Activated effector memory CD4-positive, alpha-beta T cell treated with Interleukin-2 at 50 U/mL for 16 hours (primary cell): Measurements from ENCODE around the gene ANKS4B.
"Not testable (repeated sequence)": the region's sequence is repeated elsewhere in the genome, so short reads cannot be mapped to it uniquely, and the experiment has no call there.

Source experiments
- DNase-seq: peaks from one replicate; pipeline ENCODE4 v3.0.0-alpha.2; 2020

Gene ANKS4B

GRCh38 chr16:21233521-21234150 is at the start of gene ANKS4B:
Gene ANKS4B, plus strand, starts transcription at chr16:21233699. Its CDS starts 39 bp downstream, at chr16:21233738.
- DNase-seq: no peak

GRCh38 chr16:21183995-21184394 is 49.5 kb upstream of the ANKS4B start:
- no peak for DNase-seq

GRCh38 chr16:21184834-21185233 is 48.7 kb upstream of the ANKS4B start:
- DNase-seq: no peak

- no peak for DNase-seq
Observed at GRCh38 chr16:21185659-21186325, 47.7 kb upstream of the ANKS4B start.

GRCh38 chr16:21186326-21186691 is 47.2 kb upstream of the ANKS4B start:
- no peak for DNase-seq

- DNase-seq: no peak
Observed at GRCh38 chr16:21189311-21189710, 44.2 kb upstream of the ANKS4B start.

- DNase-seq: no peak
Observed at GRCh38 chr16:21190013-21190412, 43.5 kb upstream of the ANKS4B start.

GRCh38 chr16:21190599-21190998 is 42.9 kb upstream of the ANKS4B start:
- no peak for DNase-seq

GRCh38 chr16:21192991-21193390 is 40.5 kb upstream of the ANKS4B start:
- DNase-seq: no peak

GRCh38 chr16:21194771-21195301 is 38.7 kb upstream of the ANKS4B start:
- no peak for DNase-seq

GRCh38 chr16:21195330-21195729 is 38.2 kb upstream of the ANKS4B start:
- not testable (repeated sequence) for DNase-seq

GRCh38 chr16:21197112-21197511 is 36.4 kb upstream of the ANKS4B start:
- no peak for DNase-seq

- DNase-seq: no peak
Observed at GRCh38 chr16:21197621-21198020, 35.9 kb upstream of the ANKS4B start.

GRCh38 chr16:21199607-21200218 is 33.8 kb upstream of the ANKS4B start:
- no peak for DNase-seq

- DNase-seq: no peak
Observed at GRCh38 chr16:21203155-21203797, 30.2 kb upstream of the ANKS4B start.

GRCh38 chr16:21205303-21205702 is 28.2 kb upstream of the ANKS4B start:
- no peak for DNase-seq

GRCh38 chr16:21206550-21206949 is 26.9 kb upstream of the ANKS4B start:
- DNase-seq: no peak

- no peak for DNase-seq
Observed at GRCh38 chr16:21208446-21209230, 24.9 kb upstream of the ANKS4B start.

- no peak for DNase-seq
Observed at GRCh38 chr16:21211486-21211885, 22.0 kb upstream of the ANKS4B start, which contains the start of gene ZP2. Gene ZP2, minus strand, starts transcription at chr16:21211574. Its CDS starts 27 bp downstream, at chr16:21211547.

- no peak for DNase-seq
Observed at GRCh38 chr16:21214086-21214485, 19.4 kb upstream of the ANKS4B start.

GRCh38 chr16:21217121-21217520 is 16.4 kb upstream of the ANKS4B start:
- DNase-seq: no peak

- no peak for DNase-seq
Observed at GRCh38 chr16:21218153-21218552, 15.3 kb upstream of the ANKS4B start.

GRCh38 chr16:21219551-21219950 is 13.9 kb upstream of the ANKS4B start:
- DNase-seq: no peak
